ENCODE measurements around the gene TFEB.

Gene TFEB

DNA sequence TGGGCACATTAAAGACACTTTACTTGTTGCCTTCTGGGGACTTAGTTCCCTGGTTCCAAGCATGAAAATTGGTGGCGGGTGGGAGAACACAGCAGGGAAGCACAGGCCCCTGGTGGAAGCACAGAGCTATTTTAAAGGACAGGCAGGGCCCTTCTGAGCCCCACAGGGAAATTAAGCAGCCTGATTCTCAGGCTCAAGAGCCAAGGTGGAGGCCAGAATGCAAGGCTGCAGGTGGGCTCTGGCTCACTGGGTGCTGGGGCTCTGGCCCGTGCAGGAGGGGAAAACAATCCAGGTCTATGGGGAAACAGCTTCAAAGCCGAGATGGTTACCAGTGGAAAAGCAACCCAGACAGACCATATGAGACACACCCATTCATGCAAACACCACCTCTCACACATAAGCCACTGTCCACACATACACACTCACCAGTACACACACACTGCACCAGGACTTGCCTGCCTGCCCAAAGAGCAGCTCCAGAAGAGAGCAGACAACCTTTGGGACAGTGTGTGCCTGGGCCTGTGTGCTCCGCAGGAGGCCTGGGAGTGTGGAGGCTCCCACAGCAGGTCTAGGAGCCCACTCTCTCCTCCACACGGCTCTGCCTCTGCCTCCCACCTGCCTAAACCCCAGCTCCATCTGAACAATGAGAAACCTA is 30.6 kb downstream of the TFEB start:
- no peak for DNase-seq

DNA sequence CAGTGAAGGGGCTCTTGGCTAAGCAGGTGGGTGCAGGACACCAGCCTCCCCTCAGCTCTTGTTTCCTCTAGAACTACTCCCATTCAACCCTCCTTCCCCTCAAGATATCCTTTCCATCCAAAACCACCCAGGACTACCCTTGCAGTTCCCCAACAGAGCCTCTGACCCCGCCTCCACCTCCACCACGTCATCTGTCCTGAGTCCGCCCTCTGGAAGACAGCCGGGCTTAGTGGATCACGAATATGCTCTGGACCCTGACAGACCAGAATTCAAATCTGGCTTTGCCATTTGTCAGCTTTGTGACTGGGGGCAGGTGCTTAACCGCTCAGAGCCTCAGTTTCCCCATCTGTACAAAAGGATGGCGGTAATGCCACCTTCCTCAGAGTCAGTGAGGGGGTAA is 31.4 kb downstream of the TFEB start:
- no peak for DNase-seq

DNA sequence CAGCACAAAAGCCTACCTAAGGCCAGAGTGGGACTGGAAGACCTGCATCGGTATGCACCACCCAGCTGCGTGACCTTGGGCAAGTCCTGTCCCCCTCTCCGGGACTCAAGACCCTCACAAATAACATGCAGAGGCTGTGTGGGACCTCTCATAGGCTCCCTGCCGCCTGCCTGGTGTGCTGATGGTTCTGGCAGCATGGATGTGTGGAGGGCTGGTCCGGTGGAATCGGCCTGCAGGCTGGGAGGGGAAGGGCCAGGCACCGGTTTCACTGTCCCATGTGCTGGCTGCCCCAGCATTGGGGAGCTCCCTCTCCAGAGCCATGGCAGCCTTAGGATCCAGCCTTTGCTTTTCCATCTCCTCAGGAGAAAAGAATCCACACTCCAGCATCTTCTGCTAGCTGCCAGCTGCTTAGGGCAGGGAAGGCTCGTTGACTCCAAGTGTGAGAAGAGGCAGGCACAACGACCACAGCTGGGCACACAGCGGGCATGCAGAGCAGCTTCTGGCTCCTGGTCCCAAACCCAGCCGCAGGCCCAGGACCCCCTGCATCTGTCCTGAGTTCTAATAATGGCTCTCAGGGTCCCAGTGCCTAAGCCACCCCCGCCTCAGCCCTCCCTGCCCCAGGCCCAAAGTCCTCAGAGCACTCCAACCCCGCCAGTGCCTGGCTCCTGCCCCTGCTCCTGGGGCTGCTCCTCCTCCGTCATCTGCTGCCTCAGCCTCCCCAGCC is 32.5 kb downstream of the TFEB start:
- DNase-seq, result no peak

DNA sequence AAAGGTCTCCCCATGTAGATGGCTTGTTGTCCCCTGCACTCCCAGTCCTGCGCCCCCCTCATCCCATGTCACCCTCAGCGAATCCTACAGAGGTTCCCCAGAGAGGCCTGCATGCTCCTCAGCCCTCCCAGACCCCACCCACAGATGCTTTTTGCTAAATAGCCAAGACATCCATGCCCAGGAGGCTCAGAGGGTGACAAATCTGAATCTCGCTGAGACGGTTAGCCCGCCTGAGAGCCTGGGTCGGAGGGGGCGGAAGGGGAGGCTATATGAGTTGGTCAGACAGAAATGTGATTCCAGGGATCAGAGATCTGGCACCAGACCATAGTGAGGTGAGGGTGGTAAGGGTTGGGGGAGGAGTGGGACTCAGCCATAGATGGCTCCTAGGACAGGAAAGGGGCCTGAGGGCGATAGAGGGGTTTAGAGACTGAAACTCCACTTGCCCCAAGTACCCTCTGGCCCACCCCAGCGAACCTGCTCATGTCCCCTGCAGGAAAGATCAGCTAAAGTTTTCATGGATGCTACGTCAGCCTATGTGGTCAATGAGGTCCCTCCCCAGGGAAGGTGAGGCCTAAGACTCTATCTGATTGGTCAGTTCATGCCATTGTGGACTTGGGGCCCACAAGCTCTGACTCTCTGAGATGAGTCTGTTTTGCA is 33.2 kb downstream of the TFEB start:
- DNase-seq, result no peak

DNA sequence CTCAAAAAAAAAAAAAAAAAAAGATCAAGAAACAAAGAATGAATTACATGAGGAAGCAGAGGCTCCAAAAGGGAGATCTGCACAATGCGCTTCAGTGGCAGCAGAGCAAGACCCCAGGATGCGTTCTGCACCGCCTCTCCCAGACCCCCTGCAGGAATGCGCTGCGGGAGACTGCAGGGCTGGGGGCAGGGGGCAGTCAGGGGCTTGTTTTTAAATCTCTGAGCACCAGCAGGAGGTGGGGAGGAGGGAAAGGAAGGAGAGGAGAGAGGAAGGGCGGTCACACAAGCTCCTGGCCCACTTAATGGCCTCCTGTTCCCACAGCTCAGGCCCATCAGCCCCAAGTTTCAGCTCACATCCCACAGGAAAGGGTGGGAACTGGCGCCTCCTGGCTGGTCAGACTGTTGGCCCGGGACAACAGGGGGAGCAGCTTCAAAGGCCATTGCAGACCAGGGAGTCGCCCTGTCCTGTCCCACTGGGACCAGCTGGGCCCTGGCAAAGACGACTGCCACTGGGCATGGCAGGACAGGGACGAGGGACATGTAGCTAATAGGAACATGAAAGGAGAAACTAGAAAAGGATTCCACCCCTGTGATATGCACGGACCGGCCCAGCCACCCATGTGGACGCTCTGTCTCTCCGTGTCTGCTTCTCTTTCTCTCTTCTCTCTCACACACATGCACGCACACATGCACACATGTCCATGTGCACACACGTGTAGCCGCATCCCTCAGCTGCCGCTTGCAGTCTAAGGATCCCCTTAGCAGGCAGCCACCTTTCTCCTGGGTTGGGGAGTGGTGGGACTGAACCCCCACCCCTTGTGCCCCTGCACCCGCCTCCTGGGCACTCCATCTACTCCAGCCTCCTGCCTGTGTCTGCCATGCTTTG is 34.7 kb downstream of the TFEB start:
- no peak for DNase-seq

DNA sequence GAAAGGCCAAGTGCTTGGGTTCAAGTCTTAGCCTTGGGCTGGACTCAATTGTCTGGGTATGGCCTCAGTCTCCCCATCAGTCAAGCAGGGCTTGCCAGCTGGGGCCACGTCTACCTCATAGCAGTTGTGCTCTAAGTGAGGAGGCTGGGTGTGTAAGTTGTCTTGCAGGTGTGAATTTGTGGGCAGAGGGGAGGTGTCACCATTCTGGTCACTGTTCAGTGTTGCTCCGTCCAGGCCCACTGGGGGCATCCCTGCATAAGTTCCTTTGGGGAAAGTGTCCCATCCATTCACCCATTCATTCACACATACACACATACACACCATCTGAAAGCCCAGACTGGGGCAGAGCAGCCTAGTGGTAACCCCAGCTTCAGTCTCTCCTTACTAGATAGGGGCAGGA is 36.3 kb downstream of the TFEB start:
- no peak for DNase-seq

DNA sequence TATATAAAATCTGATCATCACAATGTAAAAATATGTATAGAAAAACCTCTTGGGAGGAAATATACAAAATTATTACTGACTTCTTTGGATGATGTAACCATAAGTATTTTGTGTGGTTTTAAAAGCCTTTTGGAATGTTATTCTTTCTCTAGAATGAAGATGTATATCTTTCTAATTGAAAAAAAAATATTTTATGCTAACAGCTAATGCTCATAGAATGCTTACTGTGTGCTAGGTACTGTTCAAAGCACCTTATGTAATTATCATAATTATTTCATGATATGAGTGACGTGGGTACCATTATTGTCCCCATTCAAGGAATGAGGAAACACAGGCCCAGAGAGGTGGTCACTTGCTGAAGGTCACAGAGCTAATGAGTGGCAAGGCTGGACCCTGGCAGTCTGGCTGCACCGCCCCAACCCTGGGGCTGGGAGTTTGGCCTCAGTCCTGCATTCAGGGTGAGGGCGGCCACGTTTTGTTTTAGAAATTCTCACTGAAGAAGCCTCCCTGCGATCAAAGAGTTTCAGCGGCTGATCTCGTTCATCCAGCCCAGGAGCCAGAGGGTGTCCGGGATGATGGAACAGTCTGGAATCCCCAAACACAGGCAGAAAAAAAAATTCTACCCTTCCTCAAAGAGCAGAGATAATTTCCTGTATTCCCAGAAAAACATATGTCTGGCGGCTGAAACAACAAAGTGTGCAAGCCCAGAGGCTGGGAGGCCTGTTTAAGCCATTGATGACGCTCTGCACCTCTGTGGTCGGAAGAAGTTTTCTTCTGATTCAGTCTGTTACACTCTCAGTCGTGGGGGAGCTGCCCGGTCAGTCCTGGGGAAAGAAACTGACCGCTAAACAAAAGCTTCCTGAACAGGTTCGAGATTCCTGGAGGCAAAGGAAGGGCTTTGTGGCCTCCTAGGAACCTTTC is 37.3 kb downstream of the TFEB start:
- DNase-seq, result no peak

DNA sequence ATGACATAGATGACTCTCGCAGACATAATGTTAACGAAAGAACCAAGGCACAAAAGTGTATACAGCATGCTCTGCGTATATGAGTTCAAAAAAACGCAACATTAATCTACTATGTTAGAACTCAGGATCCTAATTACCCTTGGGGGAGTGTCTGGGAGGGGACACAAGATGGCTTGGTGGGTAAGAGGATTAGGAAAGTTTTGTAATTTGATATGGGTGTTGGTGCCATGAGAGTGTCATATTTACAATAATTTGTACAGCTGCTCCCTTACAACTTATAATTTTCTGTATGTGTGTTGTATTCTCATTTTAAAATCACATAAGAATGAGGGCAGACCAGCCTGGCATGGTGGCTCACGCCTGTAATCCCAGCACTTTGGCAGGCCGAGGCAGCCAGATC is 38.6 kb downstream of the TFEB start:
- no peak for DNase-seq

DNA sequence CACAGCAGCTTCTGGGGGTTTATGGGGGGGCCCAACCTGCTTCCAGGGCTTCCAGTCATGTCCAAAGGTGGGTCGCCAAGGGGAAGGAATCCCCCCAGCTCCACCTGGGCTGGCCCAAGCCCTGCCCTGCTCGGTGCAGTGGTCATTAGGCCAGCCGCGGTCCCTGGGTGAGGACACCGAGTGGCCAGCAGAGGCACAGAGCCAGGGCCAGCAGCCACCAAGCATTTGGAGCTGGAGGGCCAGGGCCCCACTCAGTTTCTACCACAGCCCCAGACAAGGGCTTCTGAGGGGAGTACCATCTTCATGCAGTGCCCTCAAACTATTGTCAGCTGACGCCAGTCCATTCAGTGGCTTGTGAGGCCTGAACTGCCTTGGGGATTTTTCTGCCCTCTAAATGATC is 39.6 kb downstream of the TFEB start:
- DNase-seq, result no peak

DNA sequence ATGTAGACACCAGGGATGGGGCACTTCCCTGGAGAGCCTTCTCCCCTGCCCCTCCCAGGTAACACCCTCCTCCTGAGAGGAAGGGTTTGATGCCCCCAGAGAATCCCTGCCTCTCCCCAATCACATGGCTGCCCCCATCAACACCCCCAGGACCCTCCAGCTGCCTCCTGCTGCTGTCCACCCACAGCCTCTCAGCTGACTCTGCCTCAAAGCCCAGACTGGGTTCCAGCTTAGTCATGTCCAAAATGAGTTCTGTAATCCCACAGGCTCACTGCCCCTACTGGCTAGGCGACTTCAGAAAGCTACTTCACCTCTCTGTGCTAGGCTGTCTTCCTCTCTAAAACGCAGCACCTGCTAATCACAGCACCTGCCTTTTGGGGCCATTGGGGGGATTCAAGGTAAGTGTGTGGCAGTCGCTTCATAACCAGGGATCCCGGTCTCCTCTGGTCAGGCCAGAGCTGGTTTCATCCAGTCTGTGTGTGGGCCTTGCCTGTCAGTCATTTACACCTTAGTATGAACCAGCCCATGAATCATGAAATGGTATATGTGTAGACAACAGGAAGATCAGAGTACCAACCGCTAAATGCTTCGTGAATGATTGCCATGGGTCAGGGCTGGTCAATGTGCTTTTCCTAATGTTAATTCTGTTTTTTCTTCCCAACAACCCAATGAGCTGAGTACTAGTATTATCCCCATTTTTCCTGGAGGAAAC is 40.4 kb downstream of the TFEB start:
- DNase-seq, result no peak

DNA sequence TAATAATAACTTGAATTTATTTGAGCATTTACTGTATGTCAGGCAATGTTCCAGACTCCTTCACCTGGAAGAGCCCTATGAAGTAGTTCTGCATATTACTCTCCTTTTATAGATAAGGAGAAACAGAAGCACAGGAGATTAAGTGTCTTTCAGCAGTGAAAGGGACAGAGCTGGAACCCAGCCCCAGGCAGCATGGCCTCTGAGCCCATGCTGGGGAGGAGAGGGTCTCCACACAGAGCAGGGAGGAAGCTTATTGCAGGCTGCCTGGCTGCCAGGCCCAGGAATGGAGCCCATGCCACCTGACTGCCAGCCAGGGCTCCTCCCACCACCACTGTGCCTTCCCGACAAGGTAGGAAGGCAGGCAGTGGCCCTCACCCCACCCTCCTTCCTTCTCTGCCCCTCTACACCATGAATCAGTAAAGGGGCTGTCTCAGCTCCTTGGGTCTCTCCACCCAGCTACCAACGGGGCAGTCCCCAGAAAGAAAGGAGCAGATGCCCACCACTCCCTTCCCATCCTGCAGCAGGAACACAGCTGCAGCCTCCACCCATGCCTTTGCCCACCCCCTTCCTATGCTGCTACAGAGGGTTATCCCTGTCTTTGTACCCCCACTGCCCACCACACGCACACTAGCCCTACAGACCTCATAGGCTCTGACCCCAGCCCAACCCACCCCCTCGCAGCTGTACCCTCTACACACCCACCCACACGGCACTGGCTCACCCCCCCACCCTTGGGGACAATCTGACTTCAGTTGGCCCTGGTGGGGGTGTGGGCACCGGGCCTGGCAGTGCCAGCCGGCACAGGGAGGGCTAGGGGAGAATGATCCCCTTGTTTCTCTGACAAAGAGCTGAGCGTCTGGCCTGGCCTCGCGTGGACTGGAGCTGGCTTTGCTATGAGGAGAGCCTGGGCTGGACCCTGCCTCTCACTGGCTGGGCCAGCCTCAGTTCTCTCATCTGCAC is 41.8 kb downstream of the TFEB start:
- DNase-seq, result no peak

DNA sequence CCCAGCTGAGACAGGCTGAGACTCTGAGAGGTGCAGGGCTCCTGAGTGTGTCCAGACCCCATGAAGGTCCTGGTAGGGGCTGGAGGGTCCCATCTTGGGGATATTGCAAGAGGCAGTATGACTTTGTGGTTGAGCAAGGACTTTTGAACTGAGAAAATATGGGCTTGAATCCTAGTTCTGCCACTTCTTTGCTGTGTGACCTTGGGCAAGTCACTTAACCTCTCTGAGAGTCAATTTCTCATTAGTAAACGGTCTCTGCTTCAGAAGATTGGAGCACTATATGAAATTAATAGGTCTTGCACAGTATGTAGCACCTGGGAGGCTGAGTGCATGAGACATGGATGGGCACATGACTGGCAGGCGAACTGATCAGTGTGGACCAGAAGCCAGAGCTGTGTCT is 42.7 kb downstream of the TFEB start:
- DNase-seq, result no peak

DNA sequence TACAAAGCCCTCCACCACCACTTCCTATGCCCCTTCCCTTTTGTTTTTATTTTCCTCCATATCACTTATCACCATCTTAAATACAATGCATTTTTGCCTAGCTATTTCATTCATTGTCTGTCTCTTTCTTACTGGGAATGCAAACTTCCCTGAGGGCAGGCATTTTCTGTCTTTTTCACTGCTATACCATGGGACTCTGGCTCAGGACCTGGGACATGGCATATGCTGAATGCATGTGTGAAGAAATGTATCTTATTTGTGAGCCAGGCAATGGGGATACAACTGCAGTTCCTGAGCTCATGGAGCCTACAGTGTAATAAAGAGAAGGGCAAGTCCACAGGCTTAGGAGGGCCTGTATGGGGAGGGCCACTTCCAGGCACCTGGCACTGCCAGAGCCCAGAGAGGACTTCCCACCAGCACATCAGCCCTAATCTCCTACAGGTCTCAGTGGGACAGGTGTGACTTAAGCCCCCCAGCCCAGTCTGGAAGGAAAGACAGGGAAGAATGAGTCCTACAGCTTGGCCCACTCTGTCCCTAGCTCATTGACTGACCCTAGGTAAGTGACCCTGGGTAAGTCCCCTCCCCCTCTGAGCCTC is 43.2 kb downstream of the TFEB start:
- DNase-seq, result no peak

DNA sequence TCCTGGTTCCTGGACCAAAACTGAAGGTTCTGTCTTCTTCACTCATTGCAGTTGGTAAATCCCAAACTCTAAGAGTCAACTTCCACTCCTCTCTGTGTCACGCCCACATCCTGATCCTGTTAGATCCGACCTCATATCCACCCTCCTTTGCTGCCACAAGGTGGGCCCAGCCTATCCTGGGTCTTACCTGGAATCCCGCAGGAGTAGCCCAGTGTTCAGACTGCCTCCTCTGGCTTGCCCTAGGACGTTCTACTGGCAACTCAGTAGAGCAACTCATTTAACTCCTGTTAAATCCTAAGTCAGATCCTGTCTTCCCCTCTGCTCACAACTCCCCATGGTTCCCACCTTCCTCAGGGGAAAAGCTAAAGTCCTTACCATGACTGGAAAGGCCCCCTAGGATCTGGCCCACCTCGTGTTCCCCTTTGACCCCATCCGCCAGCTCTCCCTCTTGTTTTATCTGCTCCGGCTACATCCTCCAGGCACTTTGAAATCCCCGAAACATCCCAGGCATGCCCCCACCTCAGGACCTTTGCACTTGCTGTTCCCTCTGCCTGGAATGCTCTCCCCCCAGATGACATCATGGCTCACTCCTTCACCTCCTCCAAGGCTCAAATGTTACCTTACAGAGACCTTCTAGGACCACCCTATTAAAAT is 43.9 kb downstream of the TFEB start:
- DNase-seq, result no peak

DNA sequence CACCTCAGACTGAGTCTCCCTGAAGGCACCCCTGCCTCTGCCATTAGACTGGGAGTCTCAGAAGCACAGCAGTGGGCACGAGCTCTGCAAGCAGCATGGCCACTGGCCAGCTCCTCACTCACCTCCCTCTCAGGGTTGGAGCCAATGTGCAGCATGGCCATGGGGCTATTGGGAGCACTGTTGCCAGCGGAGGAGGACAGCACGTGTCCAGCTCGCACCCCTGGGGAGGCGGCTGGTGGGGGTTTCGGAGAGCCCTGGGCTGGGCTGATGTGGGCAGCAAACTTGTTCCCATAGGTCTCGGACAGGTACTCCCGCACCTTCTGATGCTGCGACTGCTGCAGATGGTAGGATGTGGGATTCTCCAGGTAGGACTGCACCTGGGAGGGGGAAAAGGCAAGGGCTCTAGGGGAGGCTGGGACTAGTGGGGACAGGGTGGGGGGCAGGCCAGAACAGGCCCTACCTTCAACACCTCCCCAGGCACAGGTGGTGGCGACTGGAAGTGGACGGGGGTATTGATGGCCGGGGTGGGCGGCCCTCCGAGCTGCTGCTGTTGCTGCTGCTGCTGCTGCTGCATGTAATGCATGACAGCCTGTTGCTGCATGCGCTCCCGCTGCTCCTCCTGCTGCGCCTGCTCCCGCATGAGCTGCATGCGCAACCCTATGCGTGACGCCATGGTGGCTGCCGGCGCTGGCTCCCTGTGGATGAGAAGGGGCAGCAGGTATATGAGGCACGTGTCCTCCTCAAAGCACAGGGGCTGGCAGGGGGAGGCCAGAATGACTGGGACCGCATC is 44.7 kb downstream of the TFEB start:
- no peak for DNase-seq

DNA sequence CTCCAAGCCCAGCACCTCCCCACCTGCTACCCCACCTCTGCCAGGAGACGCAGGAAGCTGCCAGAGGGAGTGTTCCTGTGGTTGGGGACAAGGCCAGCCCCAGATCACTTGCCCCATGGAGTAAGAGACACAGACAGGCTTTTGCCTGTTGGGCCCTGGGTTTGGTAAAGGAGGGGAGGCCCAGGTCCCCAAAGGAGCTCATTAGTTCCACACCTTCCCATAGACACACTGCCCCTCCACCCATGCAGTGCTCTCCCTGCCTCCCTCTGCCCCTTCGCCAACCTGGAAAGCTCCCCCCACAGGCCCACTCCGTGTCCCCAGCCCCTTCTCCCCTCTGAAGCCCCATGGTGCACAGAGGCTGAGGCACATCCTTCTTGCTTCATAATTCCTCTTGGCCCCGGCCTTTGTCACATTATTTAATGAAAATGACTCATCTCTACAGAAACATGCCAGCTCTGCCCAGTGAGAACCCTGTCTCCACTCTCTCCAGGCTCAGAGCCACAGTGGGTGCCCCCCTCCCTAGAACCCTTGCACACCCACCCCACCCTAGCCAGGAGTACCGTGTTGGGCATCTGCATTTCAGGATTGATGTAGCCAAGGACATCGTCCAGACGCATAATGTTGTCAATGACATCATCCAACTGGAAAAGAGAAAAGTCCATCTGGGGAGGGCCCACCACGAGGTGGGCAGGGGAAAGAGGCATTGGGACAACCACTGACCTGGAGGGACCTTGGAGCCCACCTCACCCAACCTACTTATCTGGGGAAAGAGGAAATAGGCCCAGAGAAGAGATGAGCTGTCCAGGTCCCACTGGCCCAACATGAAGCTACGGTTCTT is 46.0 kb downstream of the TFEB start:
- DNase-seq, result no peak

DNA sequence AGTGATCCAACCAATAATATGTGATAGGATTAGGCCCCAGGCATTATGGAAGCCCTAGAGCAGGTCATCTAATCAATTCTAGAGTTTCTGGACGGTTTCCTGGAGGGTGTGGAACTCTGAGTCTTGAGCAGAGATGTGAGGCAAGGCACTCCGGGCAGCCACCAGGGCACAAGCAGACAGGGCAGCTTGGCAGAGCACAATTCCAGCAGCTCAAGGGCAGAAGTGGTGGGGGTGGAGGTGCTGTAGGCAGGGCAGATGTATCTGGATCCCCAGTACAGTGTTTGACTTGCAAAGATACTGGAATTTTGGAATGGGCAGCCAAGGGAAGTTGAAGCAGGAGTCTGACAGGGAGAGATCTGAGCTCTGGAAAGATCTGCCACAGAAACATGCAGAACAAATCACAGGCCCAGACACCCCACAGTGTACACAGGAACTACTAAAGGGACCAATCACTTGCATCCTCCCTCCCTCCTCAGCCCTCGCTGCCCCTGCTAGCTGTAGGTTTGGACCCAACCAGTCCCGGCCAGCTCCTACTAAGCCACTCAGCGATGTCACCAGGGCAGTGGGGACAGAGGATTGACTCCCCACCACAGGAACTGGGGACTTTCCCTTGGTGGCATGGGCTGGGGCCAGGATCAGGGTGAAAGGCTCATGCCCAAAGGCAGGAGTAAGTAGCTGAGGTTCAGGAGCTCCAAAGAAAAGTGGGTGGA is 47.0 kb downstream of the TFEB start:
- DNase-seq, result no peak
